Body of pancreas (tissue), 4 donors: ENCODE data around the gene ELP4. TPM values are rescaled to one million over a fixed set of nuclear protein-coding genes. Genes with fewer than 3 reads are reported as not detected.

Experiments
- ATAC-seq: fragments of 150-250 bp; one replicate; pipeline ENCODE4 v1.9.1; 2016
- DNase-seq, 4 donors: peaks; one replicate each; pipeline ENCODE4 v3.0.0-alpha.2; 2019
- H3K27ac ChIP-seq, 4 donors: fragments of 200-600 bp; sonication (generic); 1 replicate in 3 of 4; 2 replicates in 1 of 4; pipeline versions ENCODE4 v1.5.1 to v1.6.1; 2016 to 2019; ENCODE audit warnings: mild to moderate bottlenecking in 1 of 4, mixed read lengths in 1 of 4, moderate library complexity in 1 of 4
- H3K27me3 ChIP-seq, 2 donors: fragments of 200-600 bp; sonication (generic); one replicate each; pipeline ENCODE4 v1.6.0; 2016; ENCODE audit warnings: mild to moderate bottlenecking in 1 of 2
- H3K36me3 ChIP-seq, 2 donors: fragments of 200-600 bp; sonication (generic); replicated peaks in 1 of 2; 2 replicates each; pipeline ENCODE4 v1.5.1; 2016; ENCODE audit warnings: low read depth in 2 of 2; ENCODE audit not compliant: insufficient read depth in 1 of 2
- H3K4me1 ChIP-seq: fragments of 200-600 bp; sonication (generic); one replicate; pipeline ENCODE4 v1.6.0; 2016
- H3K4me3 ChIP-seq, 2 donors: fragments of 200-600 bp; sonication (generic); 1 replicate in 1 of 2; 2 replicates in 1 of 2; pipeline ENCODE4 v1.5.1; 2016 to 2019
- H3K9me3 ChIP-seq, 3 donors: fragments of 200-600 bp; sonication (generic); 1 replicate in 2 of 3; 2 replicates in 1 of 3; pipeline ENCODE4 v1.5.1; 2016
- CTCF ChIP-seq, 7 experiments: fragments of 450-650 bp in 4 of 7; fragments of 200-600 bp in 3 of 7; sonication (generic) in 3 of 7; IDR thresholded peaks; one replicate each; pipeline ENCODE4 v1.5.1; 2016 to 2019; ENCODE audit warnings: antibody characterized with exemption in 7 of 7
- POLR2A ChIP-seq, 3 donors: fragments of 450-650 bp; IDR thresholded peaks; one replicate each; pipeline ENCODE4 v1.6.1; 2016; ENCODE audit warnings: antibody characterized with exemption in 3 of 3, mild to moderate bottlenecking in 2 of 3
- WGBS, 2 donors: methylation state at CpG; one replicate each; pipeline ENCODE4 v1.1.5; 2017; 5-methylcytosine and 5-hydroxymethylcytosine counted together
- intact Hi-C: fragments of 100-400 bp; cut with DNase I; formaldehyde crosslinking; loops from one replicate; pipeline ENCODE4 v1.15.1; 2023
- total RNA-seq, 2 donors: library from RNA; depleted of rRNA; stranded (reverse); fragments of >200 nt; gene quantifications; one replicate each; pipeline ENCODE4 v1.1.0, GENCODE V29; 2016

The ELP4 gene
- total RNA-seq, 2 donors from 2014 or later = 20.2 to 33.3 TPM

DNA sequence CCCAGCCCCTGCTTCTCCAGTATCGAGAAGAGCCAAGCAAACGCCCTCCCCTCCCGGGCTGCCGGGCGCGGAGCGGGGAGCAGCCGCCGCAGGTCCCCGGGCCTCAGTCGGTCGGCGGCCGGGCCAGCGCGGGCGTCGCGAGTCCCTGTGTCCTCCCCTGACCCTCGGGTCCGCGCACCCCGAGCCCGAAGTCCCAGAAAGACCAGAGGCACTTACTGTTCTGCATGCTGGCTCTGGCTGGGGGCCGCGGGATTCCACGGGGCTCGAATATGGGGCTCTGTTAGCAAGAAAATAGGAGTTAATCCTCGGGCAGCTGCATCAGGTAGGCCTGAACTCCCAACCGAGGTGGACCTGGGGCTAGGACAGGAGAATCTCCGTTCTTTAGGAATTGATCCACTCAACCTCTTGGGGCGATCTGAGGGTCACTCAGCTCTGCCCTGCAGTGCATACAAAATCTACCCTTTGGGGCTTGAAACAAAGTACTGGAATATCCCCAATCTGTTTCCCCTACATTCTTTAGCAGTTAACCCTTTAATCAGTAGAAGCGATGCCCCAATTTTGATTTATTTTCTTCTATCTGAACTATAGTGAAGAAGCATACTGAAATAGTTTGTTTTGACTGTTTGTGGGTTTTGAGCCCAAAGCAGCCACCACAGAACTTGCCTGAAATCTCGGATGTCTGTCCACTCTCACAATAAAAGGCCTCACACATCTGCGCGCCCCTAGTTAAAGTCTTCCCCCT lies 296.8 kb downstream of the ELP4 start:
- no peak overlapping the region for H3K4me3 ChIP-seq
- no peaks in the 10 kb centered on the region for H3K9me3 ChIP-seq
- no peak overlapping the region for H3K27ac ChIP-seq
- intact Hi-C loops = no loop called here
- H3K36me3 ChIP-seq = no peaks in the 10 kb centered on the region
- H3K27me3 ChIP-seq = peaks cover 3 to 84% of the 10 kb centered on the region in 2 donors
- TF ChIP-seq POLR2A (IDR thresholded peaks at IDR 0.05) (no peak), CTCF (IDR thresholded peaks at IDR 0.05) (no peak)
- no peak for ATAC-seq
- peaks cover 42% of the 10 kb centered on the region for H3K4me1 ChIP-seq
- no peak for DNase-seq
- WGBS, 2 donors = 6 to 32% methylated on average over 5 to 36 of the region's 36 CpGs

DNA sequence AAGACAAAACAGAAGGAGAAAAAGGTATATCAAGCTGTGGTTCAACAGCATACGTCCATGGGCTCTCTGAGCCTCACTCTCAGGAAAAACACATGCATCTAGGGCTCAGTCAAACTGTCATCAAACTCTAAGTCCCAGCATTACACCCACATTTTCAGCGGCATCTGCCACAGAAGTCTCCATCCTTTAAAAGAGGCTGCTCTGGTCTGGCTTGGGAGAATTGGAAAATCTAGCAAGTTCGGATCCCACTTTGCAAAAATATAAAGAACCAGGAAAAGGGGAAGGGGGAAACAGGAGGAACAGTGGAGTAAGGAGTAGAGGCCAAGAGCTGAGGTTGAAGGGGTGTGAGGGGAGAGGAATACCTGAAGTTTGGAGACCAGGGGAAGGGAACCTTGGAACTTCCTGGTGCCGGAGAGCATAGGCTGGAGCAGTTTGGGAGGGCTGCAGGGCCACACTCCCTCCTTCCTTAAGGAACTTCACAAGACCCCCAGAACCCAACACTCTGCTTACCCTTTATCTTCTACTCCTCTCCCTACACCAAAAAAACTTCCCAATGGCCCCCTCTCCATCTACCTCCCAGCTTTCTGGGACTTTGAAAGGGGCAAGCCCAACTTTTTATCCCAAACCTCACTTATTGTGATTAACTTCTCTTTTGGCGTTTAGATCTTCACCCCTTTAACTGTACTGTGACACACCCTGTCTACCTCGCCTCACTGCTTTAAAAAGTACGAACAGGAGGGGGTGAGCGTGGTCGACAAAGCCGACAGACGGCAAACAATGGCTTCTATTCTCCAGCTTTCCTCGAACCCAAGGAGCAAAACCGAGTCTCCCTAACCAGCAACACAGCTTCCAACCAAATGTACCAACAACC lies 297.6 kb downstream of the ELP4 start:
- 13 to 21% methylated on average over 13 of the region's 13 CpGs for WGBS, 2 donors
- Histone ChIP-seq H3K27me3 (peaks cover 3 to 91% of the 10 kb centered on the region in 2 donors), H3K4me1 (peaks cover 49% of the 10 kb centered on the region), H3K9me3 (no peaks in the 10 kb centered on the region), H3K36me3 (no peaks in the 10 kb centered on the region), H3K4me3 (no peak overlapping the region), H3K27ac (no peak overlapping the region)
- ATAC-seq (no peak), DNase-seq (no peak)
- TF ChIP-seq POLR2A (IDR thresholded peaks at IDR 0.05) = no peak
- TF ChIP-seq CTCF (IDR thresholded peaks at IDR 0.05) = no peak
- intact Hi-C loops = no loop called here

- Histone ChIP-seq H3K27me3 (peaks cover 3 to 94% of the 10 kb centered on the region in 2 donors), H3K4me3 (no peak overlapping the region), H3K4me1 (peaks cover 58% of the 10 kb centered on the region), H3K27ac (no peak overlapping the region), H3K9me3 (no peaks in the 10 kb centered on the region), H3K36me3 (no peaks in the 10 kb centered on the region)
- DNase-seq (no peak), ATAC-seq (no peak)
- intact Hi-C loops = no loop called here
- TF ChIP-seq POLR2A (IDR thresholded peaks at IDR 0.05) (no peak), CTCF (IDR thresholded peaks at IDR 0.05) (no peak)
- WGBS, 2 donors = 8 to 18% methylated on average over 9 of the region's 9 CpGs
Observed at GRCh38 chr11:31807799-31808667, 298.5 kb downstream of the ELP4 start.

DNA sequence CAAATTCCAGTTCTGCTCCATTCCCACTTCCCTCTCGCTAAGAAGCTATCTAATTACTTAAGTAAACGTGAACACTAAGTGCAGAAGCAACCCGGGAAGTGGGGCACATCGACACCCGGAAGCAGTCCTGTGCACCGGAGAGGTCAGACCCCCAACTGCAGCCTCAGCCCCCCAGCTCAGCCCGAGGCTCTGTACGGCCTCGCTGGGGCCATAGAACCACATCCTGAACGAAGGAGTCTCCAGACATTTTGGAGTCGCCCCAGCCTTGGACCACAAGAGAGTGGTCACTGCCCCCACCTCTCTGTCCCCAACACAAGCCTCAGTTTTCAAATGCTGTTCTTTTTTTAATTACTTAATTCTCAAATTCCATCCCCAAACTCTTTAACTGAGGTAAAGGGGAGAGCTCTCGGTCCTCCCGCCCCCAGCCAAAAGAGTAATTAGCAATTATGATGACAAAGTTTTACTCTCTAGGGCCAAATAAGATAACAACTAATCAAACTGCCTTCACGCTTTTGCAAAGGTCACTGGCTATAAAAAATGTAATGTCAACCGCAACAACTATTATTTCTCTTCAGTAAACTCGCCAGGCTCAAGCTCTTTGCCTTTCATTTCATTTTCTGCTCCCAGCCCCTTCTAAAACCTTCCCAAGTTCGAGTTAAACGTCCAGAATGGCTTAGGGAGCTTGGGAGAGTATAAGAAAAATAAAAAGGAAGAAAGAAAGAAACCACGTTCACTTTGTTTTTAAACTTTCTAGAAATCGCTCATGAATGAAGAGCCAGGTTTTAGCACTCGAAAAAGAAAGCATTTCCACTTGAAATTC lies 299.4 kb downstream of the ELP4 start:
- Histone ChIP-seq H3K27ac (no peak overlapping the region), H3K4me1 (peaks cover 65% of the 10 kb centered on the region), H3K36me3 (no peaks in the 10 kb centered on the region), H3K9me3 (no peaks in the 10 kb centered on the region), H3K27me3 (peaks cover 3 to 96% of the 10 kb centered on the region in 2 donors), H3K4me3 (no peak overlapping the region)
- no peak for ATAC-seq
- WGBS, 2 donors = 12 to 18% methylated on average over 21 of the region's 21 CpGs
- TF ChIP-seq CTCF (IDR thresholded peaks at IDR 0.05) = no peak
- TF ChIP-seq POLR2A (IDR thresholded peaks at IDR 0.05) = no peak
- DNase-seq = no peak
- intact Hi-C loops = no loop called here
